ENCODE data around the gene RAD51B.

Gene RAD51B

DNA sequence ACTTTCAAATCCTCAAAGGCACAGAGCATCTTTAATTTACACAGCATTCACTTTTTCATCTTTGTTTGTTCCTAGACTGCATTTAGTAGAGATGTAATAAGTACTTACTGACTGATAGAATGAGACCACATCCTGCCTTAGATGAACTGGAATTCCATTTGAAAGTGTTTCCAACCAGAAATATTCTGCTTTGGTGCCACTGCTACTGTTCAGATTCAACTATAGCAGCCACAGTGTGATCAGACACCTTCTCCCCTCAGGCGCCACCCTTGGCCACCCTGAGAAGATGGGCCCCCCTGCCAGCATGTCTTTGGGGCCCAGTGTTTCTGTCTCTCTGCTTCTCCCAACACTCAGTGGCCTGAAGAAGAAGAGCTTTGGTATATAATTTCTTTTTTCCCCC, 449.1 kb downstream of the RAD51B start:
- Histone ChIP-seq H3K27ac (ENCODE audit: low read depth, low read length) (no peak overlapping the region), H3K27me3 (ENCODE audit: control insufficient read depth in 1 of 2, insufficient read depth in 2 of 2, low read length in 2 of 2) (no peaks in the 10 kb centered on the region), H3K36me3 (ENCODE audit: control insufficient read depth in 1 of 2, insufficient read depth in 2 of 2, low read length in 2 of 2) (no peaks in the 10 kb centered on the region), H3K4me1 (ENCODE audit: control insufficient read depth in 1 of 2, insufficient read depth in 2 of 2, low read length in 2 of 2) (peaks cover 0 to 19% of the 10 kb centered on the region in 2 donors), H3K9ac (ENCODE audit: low read depth in 1 of 2, low read length in 2 of 2) (no peak overlapping the region), H3K9me3 (ENCODE audit: control insufficient read depth in 1 of 2, low read length in 2 of 2) (no peaks in the 10 kb centered on the region), H3K4me3 (ENCODE audit: low read depth in 1 of 2, low read length in 2 of 2) (no peak overlapping the region)

DNA sequence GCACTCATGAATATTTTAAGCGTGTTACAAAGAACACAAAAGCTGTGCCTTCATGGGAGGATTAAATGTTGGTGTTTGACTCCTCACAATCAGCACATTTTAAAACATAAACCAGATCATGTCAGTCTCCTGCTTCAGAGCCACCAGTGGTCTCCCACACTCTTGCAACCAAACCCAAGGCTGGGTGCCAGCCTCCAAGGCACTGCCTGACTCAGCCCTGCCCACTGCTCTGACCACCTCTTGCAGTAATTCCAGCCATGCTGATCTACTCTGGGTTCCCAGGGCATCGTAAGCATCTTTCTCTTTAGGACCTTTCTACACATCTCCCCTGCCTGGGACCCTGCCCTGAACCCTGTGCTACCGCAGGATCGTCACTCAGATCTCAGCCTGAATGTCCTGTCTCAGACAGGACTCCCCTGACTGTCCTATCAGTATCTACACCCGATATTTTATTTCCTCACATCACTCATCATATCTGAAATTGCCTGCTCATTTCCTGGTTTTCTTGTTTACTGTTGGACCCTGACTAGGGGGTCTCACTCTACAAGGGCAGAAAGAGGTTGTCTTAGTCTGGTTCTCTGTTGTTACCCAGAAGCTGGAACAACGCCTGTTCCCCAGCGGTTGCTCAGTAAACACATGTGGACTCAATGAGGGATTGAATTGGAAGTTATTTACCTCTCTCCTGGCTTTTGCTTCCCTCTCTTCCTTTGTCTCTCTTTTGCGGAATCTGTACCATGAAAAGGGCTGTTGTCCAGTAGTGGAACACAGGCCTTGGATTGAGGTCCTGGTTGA, 449.8 kb downstream of the RAD51B start:
- Histone ChIP-seq H3K9me3 (ENCODE audit: control insufficient read depth in 1 of 2, low read length in 2 of 2) (no peaks in the 10 kb centered on the region), H3K27ac (ENCODE audit: low read depth, low read length) (no peak overlapping the region), H3K27me3 (ENCODE audit: control insufficient read depth in 1 of 2, insufficient read depth in 2 of 2, low read length in 2 of 2) (no peaks in the 10 kb centered on the region), H3K4me3 (ENCODE audit: low read depth in 1 of 2, low read length in 2 of 2) (no peak overlapping the region), H3K36me3 (ENCODE audit: control insufficient read depth in 1 of 2, insufficient read depth in 2 of 2, low read length in 2 of 2) (no peaks in the 10 kb centered on the region), H3K9ac (ENCODE audit: low read depth in 1 of 2, low read length in 2 of 2) (no peak overlapping the region), H3K4me1 (ENCODE audit: control insufficient read depth in 1 of 2, insufficient read depth in 2 of 2, low read length in 2 of 2) (peaks cover 0 to 19% of the 10 kb centered on the region in 2 donors)

DNA sequence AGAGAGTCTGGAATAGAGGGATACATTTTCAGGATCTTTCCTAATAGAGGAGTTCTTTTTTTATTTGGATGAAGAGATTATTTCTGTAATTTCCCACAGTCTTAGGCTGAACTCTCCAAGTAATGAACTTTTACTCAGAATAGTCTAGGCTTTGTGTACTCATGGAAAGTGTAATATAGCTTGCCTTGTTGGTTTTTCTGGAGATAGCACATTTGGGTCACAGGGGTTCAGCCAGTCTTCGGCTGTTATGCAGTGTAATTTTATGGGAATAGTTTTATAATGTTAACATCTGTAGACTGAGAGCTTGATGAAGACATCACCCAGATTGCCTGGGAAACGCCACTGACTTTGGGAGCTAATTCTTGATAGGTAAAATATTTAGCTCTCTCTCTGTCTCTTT, 450.8 kb downstream of the RAD51B start:
- peaks cover 0 to 19% of the 10 kb centered on the region in 2 donors for H3K4me1 ChIP-seq (ENCODE audit: control insufficient read depth in 1 of 2, insufficient read depth in 2 of 2, low read length in 2 of 2)
- H3K9ac ChIP-seq (ENCODE audit: low read depth in 1 of 2, low read length in 2 of 2): no peak overlapping the region
- H3K4me3 ChIP-seq (ENCODE audit: low read depth in 1 of 2, low read length in 2 of 2): no peak overlapping the region
- H3K27me3 ChIP-seq (ENCODE audit: control insufficient read depth in 1 of 2, insufficient read depth in 2 of 2, low read length in 2 of 2): no peaks in the 10 kb centered on the region
- no peaks in the 10 kb centered on the region for H3K36me3 ChIP-seq (ENCODE audit: control insufficient read depth in 1 of 2, insufficient read depth in 2 of 2, low read length in 2 of 2)
- no peaks in the 10 kb centered on the region for H3K9me3 ChIP-seq (ENCODE audit: control insufficient read depth in 1 of 2, low read length in 2 of 2)
- H3K27ac ChIP-seq (ENCODE audit: low read depth, low read length): no peak overlapping the region

DNA sequence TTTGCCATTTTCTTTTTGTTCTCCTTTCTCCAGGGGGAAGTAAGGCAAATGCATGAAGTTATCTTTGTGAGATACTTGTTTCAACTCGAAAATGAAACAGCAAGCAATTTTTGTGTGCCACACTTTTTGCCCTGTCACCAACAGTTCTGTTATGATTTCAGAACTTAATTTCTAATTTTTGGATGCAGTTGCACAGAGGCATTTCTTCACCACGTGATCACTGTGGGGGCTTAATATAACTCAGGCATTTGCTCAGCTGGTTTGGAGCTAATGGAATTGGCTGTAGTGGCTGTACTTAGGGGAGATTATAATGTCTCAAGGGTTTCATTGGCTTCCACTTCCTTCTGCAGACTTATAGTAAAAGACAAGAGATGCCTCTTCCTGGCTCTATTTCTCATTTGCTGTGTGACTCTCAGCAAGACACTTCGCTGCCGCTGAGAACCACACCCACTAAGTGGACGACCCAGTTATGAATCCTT, 452.4 kb downstream of the RAD51B start:
- Histone ChIP-seq H3K9ac (ENCODE audit: low read depth in 1 of 2, low read length in 2 of 2) (no peak overlapping the region), H3K27me3 (ENCODE audit: control insufficient read depth in 1 of 2, insufficient read depth in 2 of 2, low read length in 2 of 2) (no peaks in the 10 kb centered on the region), H3K27ac (ENCODE audit: low read depth, low read length) (no peak overlapping the region), H3K9me3 (ENCODE audit: control insufficient read depth in 1 of 2, low read length in 2 of 2) (no peaks in the 10 kb centered on the region), H3K36me3 (ENCODE audit: control insufficient read depth in 1 of 2, insufficient read depth in 2 of 2, low read length in 2 of 2) (no peaks in the 10 kb centered on the region), H3K4me3 (ENCODE audit: low read depth in 1 of 2, low read length in 2 of 2) (no peak overlapping the region), H3K4me1 (ENCODE audit: control insufficient read depth in 1 of 2, insufficient read depth in 2 of 2, low read length in 2 of 2) (peaks cover 0 to 19% of the 10 kb centered on the region in 2 donors)

DNA sequence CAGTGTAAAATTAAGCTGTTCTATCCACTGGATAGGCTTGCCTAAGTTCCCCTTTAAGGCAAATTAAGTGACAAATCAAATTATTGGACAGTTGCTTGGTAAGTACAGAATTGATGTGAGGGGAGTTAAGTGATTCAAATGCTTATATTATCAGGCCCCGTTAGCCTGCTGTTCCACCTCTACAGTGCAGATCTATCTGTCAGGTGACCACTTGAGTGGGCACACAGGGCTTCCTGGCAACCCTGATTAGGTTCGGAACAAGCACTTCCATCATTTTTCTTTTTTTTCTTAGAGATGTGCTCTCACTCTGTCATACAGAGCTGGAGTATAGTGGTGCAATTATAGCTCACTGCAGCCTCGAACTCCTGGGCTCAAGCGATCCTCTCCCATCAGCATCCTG, 453.8 kb downstream of the RAD51B start:
- Histone ChIP-seq H3K27me3 (ENCODE audit: control insufficient read depth in 1 of 2, insufficient read depth in 2 of 2, low read length in 2 of 2) (no peaks in the 10 kb centered on the region), H3K36me3 (ENCODE audit: control insufficient read depth in 1 of 2, insufficient read depth in 2 of 2, low read length in 2 of 2) (no peaks in the 10 kb centered on the region), H3K9me3 (ENCODE audit: control insufficient read depth in 1 of 2, low read length in 2 of 2) (no peaks in the 10 kb centered on the region), H3K4me1 (ENCODE audit: control insufficient read depth in 1 of 2, insufficient read depth in 2 of 2, low read length in 2 of 2) (peaks cover 0 to 11% of the 10 kb centered on the region in 2 donors), H3K9ac (ENCODE audit: low read depth in 1 of 2, low read length in 2 of 2) (no peak overlapping the region), H3K27ac (ENCODE audit: low read depth, low read length) (no peak overlapping the region), H3K4me3 (ENCODE audit: low read depth in 1 of 2, low read length in 2 of 2) (no peak overlapping the region)

DNA sequence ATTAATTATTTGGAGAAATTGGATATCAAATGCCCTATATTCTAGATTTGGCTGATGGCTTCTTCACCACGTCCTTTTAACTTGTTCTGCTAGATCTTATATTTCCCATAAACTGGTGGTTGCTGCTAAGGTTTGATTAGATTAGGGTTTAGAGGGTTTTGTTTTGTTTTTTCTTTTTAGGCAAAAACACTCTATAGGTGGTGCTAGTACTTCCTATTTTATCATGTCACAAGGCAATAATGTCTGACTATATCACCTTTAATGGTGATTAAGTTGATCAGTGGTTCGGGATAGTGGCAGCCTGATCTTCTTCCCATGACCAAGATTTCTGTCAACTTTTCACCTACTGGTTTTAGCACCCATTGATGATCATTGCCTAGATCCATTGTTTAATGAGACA, 455.1 kb downstream of the RAD51B start:
- H3K4me1 ChIP-seq (ENCODE audit: control insufficient read depth in 1 of 2, insufficient read depth in 2 of 2, low read length in 2 of 2): peaks cover 0 to 7% of the 10 kb centered on the region in 2 donors
- H3K9ac ChIP-seq (ENCODE audit: low read depth in 1 of 2, low read length in 2 of 2): no peak overlapping the region
- H3K27me3 ChIP-seq (ENCODE audit: control insufficient read depth in 1 of 2, insufficient read depth in 2 of 2, low read length in 2 of 2): no peaks in the 10 kb centered on the region
- H3K4me3 ChIP-seq (ENCODE audit: low read depth in 1 of 2, low read length in 2 of 2): no peak overlapping the region
- no peak overlapping the region for H3K27ac ChIP-seq (ENCODE audit: low read depth, low read length)
- H3K9me3 ChIP-seq (ENCODE audit: control insufficient read depth in 1 of 2, low read length in 2 of 2): no peaks in the 10 kb centered on the region
- no peaks in the 10 kb centered on the region for H3K36me3 ChIP-seq (ENCODE audit: control insufficient read depth in 1 of 2, insufficient read depth in 2 of 2, low read length in 2 of 2)

DNA sequence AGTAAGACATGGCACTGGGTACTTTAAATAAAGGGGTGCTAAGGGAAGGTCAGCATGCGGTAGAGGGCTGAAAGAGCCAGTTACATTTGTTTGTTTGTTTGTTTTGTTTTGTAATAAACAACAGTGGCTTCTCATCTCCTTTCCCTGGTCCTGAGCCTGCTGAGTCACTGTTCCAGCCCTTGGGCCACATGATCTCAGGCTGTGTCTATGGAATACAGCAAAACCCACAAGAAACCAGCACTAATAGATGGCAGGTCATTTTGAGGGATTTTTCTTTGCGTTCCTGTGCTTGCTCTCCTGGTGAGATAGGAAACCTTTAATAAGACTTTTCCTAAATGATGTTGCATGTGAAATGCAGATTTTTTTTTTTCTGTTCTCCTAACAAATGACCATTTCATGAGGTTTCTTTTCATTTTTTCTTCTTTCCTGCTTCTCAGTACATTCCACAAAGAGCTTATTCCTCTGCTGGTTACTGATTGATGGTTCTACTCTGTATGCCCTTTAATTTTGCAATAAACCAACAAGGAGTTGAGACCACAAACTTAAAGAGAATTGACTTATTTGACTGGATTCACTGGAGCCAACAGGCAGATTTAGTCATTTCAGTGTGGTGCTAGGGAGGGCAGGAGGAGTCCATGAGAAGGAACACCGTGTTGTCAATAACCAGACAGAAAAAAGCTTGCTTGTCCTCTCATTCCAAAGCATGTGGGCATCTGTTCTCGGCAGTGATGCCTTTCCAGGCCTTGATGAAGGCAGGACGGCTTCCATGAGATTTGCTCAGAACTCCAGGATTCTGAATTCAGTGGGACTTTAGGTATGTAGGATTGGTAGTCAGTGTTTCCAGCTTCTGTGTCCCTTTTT, 459.2 kb downstream of the RAD51B start:
- no peaks in the 10 kb centered on the region for H3K36me3 ChIP-seq (ENCODE audit: control insufficient read depth in 1 of 2, insufficient read depth in 2 of 2, low read length in 2 of 2)
- peaks cover 12 to 16% of the 10 kb centered on the region in 2 donors for H3K4me1 ChIP-seq (ENCODE audit: control insufficient read depth in 1 of 2, insufficient read depth in 2 of 2, low read length in 2 of 2)
- no peak overlapping the region for H3K9ac ChIP-seq (ENCODE audit: low read depth in 1 of 2, low read length in 2 of 2)
- H3K4me3 ChIP-seq (ENCODE audit: low read depth in 1 of 2, low read length in 2 of 2): no peak overlapping the region
- H3K9me3 ChIP-seq (ENCODE audit: control insufficient read depth in 1 of 2, low read length in 2 of 2): no peaks in the 10 kb centered on the region
- H3K27ac ChIP-seq (ENCODE audit: low read depth, low read length): no peak overlapping the region
- no peaks in the 10 kb centered on the region for H3K27me3 ChIP-seq (ENCODE audit: control insufficient read depth in 1 of 2, insufficient read depth in 2 of 2, low read length in 2 of 2)

DNA sequence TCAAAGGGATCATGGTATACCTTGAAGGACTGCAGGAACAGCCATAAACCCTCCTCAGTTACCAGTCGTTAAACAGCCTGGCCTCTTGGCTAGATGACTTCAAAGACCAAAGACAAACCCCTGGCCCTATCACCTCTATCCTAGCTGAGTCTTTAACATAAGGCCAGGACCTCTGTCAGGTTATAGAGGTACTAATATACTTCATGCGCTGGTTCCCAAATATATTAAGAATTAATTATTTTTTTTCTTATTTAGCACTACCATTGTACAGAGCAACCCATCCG, 459.8 kb downstream of the RAD51B start:
- Histone ChIP-seq H3K4me3 (ENCODE audit: low read depth in 1 of 2, low read length in 2 of 2) (no peak overlapping the region), H3K9me3 (ENCODE audit: control insufficient read depth in 1 of 2, low read length in 2 of 2) (no peaks in the 10 kb centered on the region), H3K9ac (ENCODE audit: low read depth in 1 of 2, low read length in 2 of 2) (no peak overlapping the region), H3K27me3 (ENCODE audit: control insufficient read depth in 1 of 2, insufficient read depth in 2 of 2, low read length in 2 of 2) (no peaks in the 10 kb centered on the region), H3K27ac (ENCODE audit: low read depth, low read length) (no peak overlapping the region), H3K4me1 (ENCODE audit: control insufficient read depth in 1 of 2, insufficient read depth in 2 of 2, low read length in 2 of 2) (peaks cover 17 to 21% of the 10 kb centered on the region in 2 donors), H3K36me3 (ENCODE audit: control insufficient read depth in 1 of 2, insufficient read depth in 2 of 2, low read length in 2 of 2) (no peaks in the 10 kb centered on the region)

DNA sequence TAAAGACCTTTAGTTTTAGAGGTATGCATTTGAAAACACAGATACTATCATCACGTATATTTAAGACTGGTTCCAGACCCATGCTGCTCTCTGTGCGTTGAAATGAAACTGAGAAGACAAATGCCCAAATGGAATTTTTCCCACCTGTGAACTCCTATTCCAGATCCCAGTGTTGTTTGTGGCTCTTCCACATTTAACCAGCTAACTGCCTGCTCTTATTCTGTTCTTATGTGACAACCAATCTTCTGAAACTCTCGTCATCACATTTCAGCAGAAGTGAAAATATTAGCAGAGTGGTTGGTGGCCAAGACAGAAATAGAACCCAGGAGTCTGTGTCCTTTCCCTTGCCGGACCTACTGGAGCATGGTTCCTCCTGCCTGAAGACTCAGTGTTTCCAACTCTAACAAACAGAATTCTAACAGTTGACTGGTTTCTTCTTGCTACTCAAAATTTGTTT, 460.2 kb downstream of the RAD51B start:
- peaks cover 18 to 25% of the 10 kb centered on the region in 2 donors for H3K4me1 ChIP-seq (ENCODE audit: control insufficient read depth in 1 of 2, insufficient read depth in 2 of 2, low read length in 2 of 2)
- no peaks in the 10 kb centered on the region for H3K36me3 ChIP-seq (ENCODE audit: control insufficient read depth in 1 of 2, insufficient read depth in 2 of 2, low read length in 2 of 2)
- no peaks in the 10 kb centered on the region for H3K27me3 ChIP-seq (ENCODE audit: control insufficient read depth in 1 of 2, insufficient read depth in 2 of 2, low read length in 2 of 2)
- H3K4me3 ChIP-seq (ENCODE audit: low read depth in 1 of 2, low read length in 2 of 2): no peak overlapping the region
- H3K27ac ChIP-seq (ENCODE audit: low read depth, low read length): no peak overlapping the region
- H3K9ac ChIP-seq (ENCODE audit: low read depth in 1 of 2, low read length in 2 of 2): no peak overlapping the region
- H3K9me3 ChIP-seq (ENCODE audit: control insufficient read depth in 1 of 2, low read length in 2 of 2): no peaks in the 10 kb centered on the region

DNA sequence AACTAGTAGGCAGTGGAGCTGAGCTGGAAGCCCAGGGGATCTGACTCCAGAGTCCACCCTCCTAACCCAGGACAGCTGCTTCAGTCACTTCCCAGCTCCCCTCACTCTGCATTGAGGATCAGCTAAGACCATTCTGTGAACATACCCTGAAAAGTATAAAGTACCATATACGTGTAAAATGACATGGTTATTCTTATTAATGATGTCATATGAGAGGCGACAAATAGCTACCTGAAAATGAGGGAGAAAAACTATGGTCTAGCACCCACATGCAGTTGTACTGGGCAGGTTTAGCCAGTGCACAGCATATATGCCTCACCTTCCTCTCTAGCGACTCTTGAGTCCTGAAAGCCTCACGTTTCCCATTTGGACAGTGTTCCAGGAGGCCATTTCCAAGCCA, 461.9 kb downstream of the RAD51B start:
- Histone ChIP-seq H3K4me3 (ENCODE audit: low read depth in 1 of 2, low read length in 2 of 2) (no peak overlapping the region), H3K27me3 (ENCODE audit: control insufficient read depth in 1 of 2, insufficient read depth in 2 of 2, low read length in 2 of 2) (no peaks in the 10 kb centered on the region), H3K9me3 (ENCODE audit: control insufficient read depth in 1 of 2, low read length in 2 of 2) (no peaks in the 10 kb centered on the region), H3K36me3 (ENCODE audit: control insufficient read depth in 1 of 2, insufficient read depth in 2 of 2, low read length in 2 of 2) (no peaks in the 10 kb centered on the region), H3K9ac (ENCODE audit: low read depth in 1 of 2, low read length in 2 of 2) (no peak overlapping the region), H3K4me1 (ENCODE audit: control insufficient read depth in 1 of 2, insufficient read depth in 2 of 2, low read length in 2 of 2) (peaks cover 23 to 33% of the 10 kb centered on the region in 2 donors), H3K27ac (ENCODE audit: low read depth, low read length) (no peak overlapping the region)
